Cardiac fibroblast (primary cell): Measurements from ENCODE around the gene TMED6.

ENCODE experiments used
- DNase-seq, 2 donors: peaks; one replicate each; pipeline versions ENCODE4 v3.0.0 to v3.0.0-alpha.2; 2010; ENCODE audit warnings: low read depth in 2 of 2
- H3K4me3 ChIP-seq, 2 donors: replicated peaks in 1 of 2; 1 replicate in 1 of 2; 2 replicates in 1 of 2; pipeline ENCODE4 v1.5.1; 2011; ENCODE audit warnings: low read depth in 2 of 2, low read length in 2 of 2, mild to moderate bottlenecking in 2 of 2, moderate library complexity in 1 of 2
- CTCF ChIP-seq: IDR thresholded peaks from one replicate; pipeline ENCODE4 v1.5.1; 2011; ENCODE audit warnings: low read depth, mild to moderate bottlenecking, low read length, inconsistent platforms

TMED6 gene

GRCh38 chr16:69351309-69352027 lies at the start of gene TMED6:
TMED6 (minus strand) TSS chr16:69351786; CDS start chr16:69351753, 33 bp downstream.
- DNase-seq = no peak
- no peak within 1 kb of the TSS for H3K4me3 ChIP-seq
- TF ChIP-seq CTCF = no peak

GRCh38 chr16:69399361-69399760 lies 47.8 kb upstream of the TMED6 start:
- no peak overlapping the region for H3K4me3 ChIP-seq
- peak in 1 of 2 donors; percentile 39 for DNase-seq
- no peak for TF ChIP-seq CTCF

GRCh38 chr16:69397821-69398521 lies 46.4 kb upstream of the TMED6 start:
- peak; percentile 76 for TF ChIP-seq CTCF
- DNase-seq = peak; percentile 85 to 88
- no peak overlapping the region for H3K4me3 ChIP-seq

- TF ChIP-seq CTCF = peak; percentile 54
- DNase-seq = peak; percentile 97 to 98
- H3K4me3 ChIP-seq = peak overlapping the region in 1 of 2 donors; percentile 7
Observed at GRCh38 chr16:69396187-69397061, 44.8 kb upstream of the TMED6 start.

GRCh38 chr16:69395859-69396186 lies 44.2 kb upstream of the TMED6 start:
- no peak overlapping the region for H3K4me3 ChIP-seq
- TF ChIP-seq CTCF = no peak

GRCh38 chr16:69393898-69394849 lies 42.6 kb upstream of the TMED6 start:
- no peak overlapping the region for H3K4me3 ChIP-seq
- TF ChIP-seq CTCF = no peak
- no peak for DNase-seq

More at GRCh38 chr16:69395859-69396186, 44.2 kb upstream of the TMED6 start:
- no peak for DNase-seq
